ENCODE data around the gene RABGAP1. TPM values are rescaled to one million over a fixed set of nuclear protein-coding genes. Genes with fewer than 3 reads are reported as not detected.

RABGAP1 gene
- total RNA-seq, 1 donor from 2014 or later = 58.1 TPM

DNA sequence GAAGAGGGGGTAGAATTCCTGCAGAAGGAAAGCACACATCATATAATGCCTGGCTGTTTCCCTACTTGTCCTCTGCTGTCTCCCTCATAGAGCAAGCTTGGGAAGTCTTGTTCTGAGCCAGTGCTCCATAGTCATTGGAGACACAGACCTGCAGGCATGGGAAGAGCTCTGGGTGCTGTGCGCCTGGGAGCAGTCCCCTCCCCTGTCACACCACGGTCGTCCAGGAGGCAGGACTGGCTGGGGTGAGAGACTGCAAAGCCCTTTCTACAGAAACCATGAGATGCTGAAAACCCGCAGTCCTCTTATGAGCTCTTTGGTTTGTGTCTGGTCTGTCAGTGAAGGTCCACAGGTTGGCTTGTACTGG lies 157.3 kb downstream of the RABGAP1 start:
- CTCF ChIA-PET = no interaction called here
- no peak for ATAC-seq (ENCODE audit: low read depth)
- no peaks in the 10 kb centered on the region for H3K9me3 Mint-ChIP-seq
- H3K27me3 Mint-ChIP-seq = no peaks in the 10 kb centered on the region
- DNase-seq = no peak
- TF ChIP-seq, protein P1, sequence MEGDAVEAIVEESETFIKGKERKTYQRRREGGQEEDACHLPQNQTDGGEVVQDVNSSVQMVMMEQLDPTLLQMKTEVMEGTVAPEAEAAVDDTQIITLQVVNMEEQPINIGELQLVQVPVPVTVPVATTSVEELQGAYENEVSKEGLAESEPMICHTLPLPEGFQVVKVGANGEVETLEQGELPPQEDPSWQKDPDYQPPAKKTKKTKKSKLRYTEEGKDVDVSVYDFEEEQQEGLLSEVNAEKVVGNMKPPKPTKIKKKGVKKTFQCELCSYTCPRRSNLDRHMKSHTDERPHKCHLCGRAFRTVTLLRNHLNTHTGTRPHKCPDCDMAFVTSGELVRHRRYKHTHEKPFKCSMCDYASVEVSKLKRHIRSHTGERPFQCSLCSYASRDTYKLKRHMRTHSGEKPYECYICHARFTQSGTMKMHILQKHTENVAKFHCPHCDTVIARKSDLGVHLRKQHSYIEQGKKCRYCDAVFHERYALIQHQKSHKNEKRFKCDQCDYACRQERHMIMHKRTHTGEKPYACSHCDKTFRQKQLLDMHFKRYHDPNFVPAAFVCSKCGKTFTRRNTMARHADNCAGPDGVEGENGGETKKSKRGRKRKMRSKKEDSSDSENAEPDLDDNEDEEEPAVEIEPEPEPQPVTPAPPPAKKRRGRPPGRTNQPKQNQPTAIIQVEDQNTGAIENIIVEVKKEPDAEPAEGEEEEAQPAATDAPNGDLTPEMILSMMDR (IDR thresholded peaks at IDR 0.05) = no peak
- POLR2A ChIA-PET = interaction anchor here (1.0 kb wide), 1 partner anchor 243 kb away, joined by 4 read pairs; no protein-coding TSS in a partner anchor
- intact Hi-C loops (cut with micrococcal nuclease) = no loop called here
- peaks cover 79% of the 10 kb centered on the region for H3K36me3 Mint-ChIP-seq (ENCODE audit: low read depth)
- H3K4me1 Mint-ChIP-seq = peaks cover 55% of the 10 kb centered on the region
- H3K4me3 Mint-ChIP-seq = no peak overlapping the region
- peak overlapping the region; percentile 91 for H3K27ac Mint-ChIP-seq

DNA sequence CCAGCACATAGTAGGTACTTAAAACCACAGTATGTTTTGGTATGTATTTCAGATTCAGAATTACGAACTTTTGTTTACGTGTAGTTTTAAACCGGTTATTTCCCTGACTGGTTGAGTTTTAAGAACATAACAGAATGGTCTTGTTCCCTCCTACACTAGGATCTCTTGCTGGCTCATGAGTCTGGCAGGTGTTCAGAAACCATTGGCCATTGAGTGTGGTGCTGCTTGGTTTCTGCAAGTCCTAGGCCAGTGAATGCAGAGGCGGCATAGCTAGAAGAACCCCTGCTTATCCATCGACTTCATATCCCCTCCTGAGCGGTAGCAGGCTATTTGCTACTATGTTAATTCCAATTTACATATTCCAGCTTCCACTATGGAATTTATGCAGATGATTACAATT lies 158.2 kb downstream of the RABGAP1 start:
- H3K27ac Mint-ChIP-seq = peak overlapping the region; percentile 68
- intact Hi-C loops (cut with micrococcal nuclease) = no loop called here
- H3K4me3 Mint-ChIP-seq = no peak overlapping the region
- H3K9me3 Mint-ChIP-seq = no peaks in the 10 kb centered on the region
- DNase-seq (no peak), ATAC-seq (ENCODE audit: low read depth) (no peak)
- CTCF ChIA-PET = interaction anchor here (1.7 kb wide), 1 partner anchor 251 kb away, joined by 5 read pairs; no protein-coding TSS in a partner anchor
- TF ChIP-seq, protein P1 (IDR thresholded peaks at IDR 0.05) = no peak
- POLR2A ChIA-PET = no interaction called here
- peaks cover 45% of the 10 kb centered on the region for H3K4me1 Mint-ChIP-seq
- no peaks in the 10 kb centered on the region for H3K27me3 Mint-ChIP-seq
- H3K36me3 Mint-ChIP-seq (ENCODE audit: low read depth) = peaks cover 77% of the 10 kb centered on the region

DNA sequence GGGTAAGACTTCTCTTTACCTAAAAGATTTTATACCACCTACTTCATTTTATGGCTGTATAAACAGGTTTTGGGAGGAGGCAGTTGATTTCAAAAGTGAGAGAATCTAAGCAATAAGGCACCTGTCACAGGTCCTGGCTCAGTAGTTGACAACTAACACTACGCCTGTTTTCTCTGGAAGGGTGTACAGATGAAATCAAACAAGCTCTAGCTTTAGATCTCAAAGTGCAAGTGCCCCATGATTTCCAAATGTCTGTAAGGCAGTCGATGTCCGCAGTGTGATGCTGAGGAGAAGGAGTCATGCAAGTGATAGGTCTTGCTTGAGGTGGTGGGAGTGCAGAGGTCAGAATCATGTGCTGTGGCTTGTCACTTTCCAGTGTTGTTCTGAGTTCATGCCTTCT lies 158.7 kb downstream of the RABGAP1 start:
- intact Hi-C loops (cut with micrococcal nuclease) = no loop called here
- TF ChIP-seq, protein P1 (IDR thresholded peaks at IDR 0.05) = no peak
- DNase-seq = no peak
- Mint-ChIP-seq H3K9me3 (no peaks in the 10 kb centered on the region), H3K27ac (peak overlapping the region; percentile 68), H3K4me3 (no peak overlapping the region), H3K4me1 (peaks cover 41% of the 10 kb centered on the region), H3K27me3 (no peaks in the 10 kb centered on the region), H3K36me3 (ENCODE audit: low read depth) (peaks cover 77% of the 10 kb centered on the region)
- no peak for ATAC-seq (ENCODE audit: low read depth)
- CTCF ChIA-PET = interaction anchor here (1.7 kb wide), 1 partner anchor 251 kb away, joined by 5 read pairs; no protein-coding TSS in a partner anchor
- POLR2A ChIA-PET = interaction anchor here (0.7 kb wide), 1 partner anchor 11 kb away, joined by 3 read pairs; no protein-coding TSS in a partner anchor

DNA sequence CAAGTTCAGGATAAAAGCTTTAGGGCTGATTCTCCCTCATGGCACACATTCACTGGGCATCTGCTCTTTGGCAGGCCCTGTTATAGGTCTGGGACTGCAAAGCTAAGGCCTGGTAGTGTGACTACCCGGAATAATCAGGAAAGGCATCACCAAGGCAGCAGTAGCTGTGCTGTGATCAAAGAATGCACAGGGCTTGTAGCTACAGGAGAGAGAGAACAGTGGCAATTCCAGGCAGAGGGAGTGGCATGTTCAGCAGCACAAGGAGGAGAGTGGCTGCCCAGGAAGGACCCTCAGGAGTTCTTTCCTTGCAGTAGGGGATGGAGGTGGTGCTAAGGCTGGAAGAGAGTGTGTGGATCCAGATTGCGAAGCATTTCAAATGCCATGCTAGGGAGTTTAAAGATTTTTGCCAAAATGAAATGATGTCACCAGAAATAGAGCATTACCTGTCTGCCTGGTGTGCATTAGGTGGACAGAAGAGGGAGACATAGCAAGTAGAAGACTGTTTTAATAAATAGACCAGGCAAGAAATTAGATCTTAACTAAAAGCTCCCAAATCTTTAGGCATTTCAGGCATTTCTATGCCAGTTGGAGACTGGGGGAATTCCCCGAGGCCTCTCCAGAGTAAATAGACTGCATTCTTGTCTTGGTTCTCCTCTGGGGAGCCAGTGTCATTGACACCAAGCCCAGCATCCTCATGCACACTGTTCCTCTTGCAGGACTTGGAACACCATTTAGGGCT lies 161.7 kb downstream of the RABGAP1 start:
- ChIA-PET CTCF (interaction anchor here (1.0 to 6.9 kb wide), 10 partner anchors 8 to 247 kb away, joined by 3 to 62 read pairs (median 5); no protein-coding TSS in a partner anchor), POLR2A (interaction anchor here (0.6 to 1.9 kb wide), 2 partner anchors 17 to 237 kb away, joined by 6 to 9 read pairs; no protein-coding TSS in a partner anchor)
- intact Hi-C loops (cut with micrococcal nuclease) = loop anchor here (1.0 to 2.0 kb wide), 2 partner anchors 122 to 248 kb away; no protein-coding TSS in a partner anchor
- DNase-seq (no peak), ATAC-seq (ENCODE audit: low read depth) (peak; percentile 34)
- Mint-ChIP-seq H3K27me3 (no peaks in the 10 kb centered on the region), H3K4me1 (peaks cover 12% of the 10 kb centered on the region), H3K36me3 (ENCODE audit: low read depth) (peaks cover 86% of the 10 kb centered on the region), H3K27ac (peak overlapping the region; percentile 71), H3K4me3 (no peak overlapping the region), H3K9me3 (no peaks in the 10 kb centered on the region)
- TF ChIP-seq, protein P1 (IDR thresholded peaks at IDR 0.05) = no peak

DNA sequence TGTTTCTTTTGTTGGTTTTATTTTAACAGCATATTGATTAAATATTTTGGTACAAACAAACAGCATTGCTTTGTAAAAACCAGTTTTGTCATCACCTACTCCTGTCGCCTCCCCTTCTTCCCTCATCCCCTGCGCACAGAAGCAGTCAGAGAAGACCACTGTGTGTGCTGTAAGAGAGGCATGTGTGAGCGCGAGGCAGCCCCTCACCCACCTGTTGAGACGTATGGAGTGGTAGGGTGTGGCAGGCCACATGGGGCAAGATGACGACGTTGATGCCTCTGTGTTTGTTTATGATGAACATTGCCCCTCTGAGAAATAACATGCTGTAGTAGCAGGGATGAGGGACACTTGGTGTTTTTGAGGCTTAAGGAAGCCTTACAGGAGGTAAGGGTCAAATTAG lies 164.0 kb downstream of the RABGAP1 start:
- ChIA-PET CTCF (interaction anchor here (6.9 kb wide), 1 partner anchor 245 kb away, joined by 62 read pairs; no protein-coding TSS in a partner anchor), POLR2A (interaction anchor here (0.8 kb wide), 1 partner anchor 9 kb away, joined by 4 read pairs; no protein-coding TSS in a partner anchor)
- H3K27me3 Mint-ChIP-seq = no peaks in the 10 kb centered on the region
- intact Hi-C loops (cut with micrococcal nuclease) = no loop called here
- H3K36me3 Mint-ChIP-seq (ENCODE audit: low read depth) = peaks cover 87% of the 10 kb centered on the region
- no peak overlapping the region for H3K4me3 Mint-ChIP-seq
- DNase-seq (no peak), ATAC-seq (ENCODE audit: low read depth) (no peak)
- H3K4me1 Mint-ChIP-seq = peaks cover 9% of the 10 kb centered on the region
- H3K27ac Mint-ChIP-seq = peak overlapping the region; percentile 68
- TF ChIP-seq, protein P1 (IDR thresholded peaks at IDR 0.05) = no peak
- H3K9me3 Mint-ChIP-seq = no peaks in the 10 kb centered on the region
